WTC11 (cell line): Measurements from ENCODE around the gene TMC3.

ENCODE experiments used
- CTCF ChIP-seq: fragments of 200-600 bp; IDR thresholded peaks from 2 replicates; pipeline ENCODE4 v1.8.0; 2022; ENCODE audit warnings: antibody characterized with exemption
- E2F4 ChIP-seq: sonication (generic); formaldehyde crosslinking; IDR thresholded peaks from 2 replicates; pipeline ENCODE4 v1.8.1; 2022; ENCODE audit warnings: low read depth, mild to moderate bottlenecking, moderate library complexity, missing genetic modification reagents, borderline replicate concordance
- ELF4 ChIP-seq: sonication (generic); formaldehyde crosslinking; IDR thresholded peaks from 2 replicates; pipeline ENCODE4 v1.8.1; 2022; ENCODE audit warnings: low read depth, mild to moderate bottlenecking, moderate library complexity, missing genetic modification reagents
- ETV6 ChIP-seq: sonication (generic); formaldehyde crosslinking; IDR thresholded peaks from 2 replicates; pipeline ENCODE4 v1.8.1; 2022; ENCODE audit warnings: mild to moderate bottlenecking, missing genetic modification reagents
- GRHL2 ChIP-seq: fragments of 250-450 bp; sonication (Bioruptor Pico); IDR thresholded peaks from 2 replicates; pipeline ENCODE4 v1.8.0; 2022; ENCODE audit warnings: mild to moderate bottlenecking, moderate library complexity; ENCODE audit not compliant: insufficient replicate concordance, severe bottlenecking
- MXD4 ChIP-seq: fragments of 250-450 bp; sonication (Bioruptor Pico); IDR thresholded peaks from 2 replicates; pipeline ENCODE4 v1.8.0; 2021; ENCODE audit warnings: mild to moderate bottlenecking, moderate library complexity, borderline replicate concordance
- NFATC4 ChIP-seq: fragments of 250-450 bp; sonication (Bioruptor Pico); IDR thresholded peaks from 2 replicates; pipeline ENCODE4 v1.9.0; 2021; ENCODE audit warnings: mild to moderate bottlenecking
- RORB ChIP-seq: fragments of 250-450 bp; sonication (Bioruptor Pico); IDR thresholded peaks from 2 replicates; pipeline ENCODE4 v1.9.0; 2021; ENCODE audit warnings: mild to moderate bottlenecking
- SMAD4 ChIP-seq: sonication (generic); formaldehyde crosslinking; IDR thresholded peaks from 2 replicates; pipeline ENCODE4 v1.8.0; 2022; ENCODE audit warnings: mild to moderate bottlenecking, missing genetic modification reagents
- ZNF232 ChIP-seq: sonication (generic); formaldehyde crosslinking; IDR thresholded peaks from 2 replicates; pipeline ENCODE4 v1.8.0; 2022; ENCODE audit warnings: mild to moderate bottlenecking, missing genetic modification reagents
- ZNF425 ChIP-seq: fragments of 250-450 bp; sonication (Bioruptor Pico); conservative IDR thresholded peaks from 2 replicates; pipeline ENCODE4 v1.9.0; 2021; ENCODE audit warnings: mild to moderate bottlenecking
- TF ChIP-seq, protein P1 (sequence below): sonication (generic); formaldehyde crosslinking; IDR thresholded peaks from 2 replicates; pipeline ENCODE4 v1.8.1; 2023; ENCODE audit warnings: mild to moderate bottlenecking, missing genetic modification reagents
- TF ChIP-seq, protein P2 (sequence below): sonication (generic); formaldehyde crosslinking; IDR thresholded peaks from 2 replicates; pipeline ENCODE4 v1.8.0; 2022; ENCODE audit warnings: mild to moderate bottlenecking, missing genetic modification reagents
- TF ChIP-seq, protein P3 (sequence below): sonication (generic); formaldehyde crosslinking; IDR thresholded peaks from 2 replicates; pipeline ENCODE4 v1.8.1; 2023; ENCODE audit warnings: mild to moderate bottlenecking, missing genetic modification reagents, borderline replicate concordance

DNA sequence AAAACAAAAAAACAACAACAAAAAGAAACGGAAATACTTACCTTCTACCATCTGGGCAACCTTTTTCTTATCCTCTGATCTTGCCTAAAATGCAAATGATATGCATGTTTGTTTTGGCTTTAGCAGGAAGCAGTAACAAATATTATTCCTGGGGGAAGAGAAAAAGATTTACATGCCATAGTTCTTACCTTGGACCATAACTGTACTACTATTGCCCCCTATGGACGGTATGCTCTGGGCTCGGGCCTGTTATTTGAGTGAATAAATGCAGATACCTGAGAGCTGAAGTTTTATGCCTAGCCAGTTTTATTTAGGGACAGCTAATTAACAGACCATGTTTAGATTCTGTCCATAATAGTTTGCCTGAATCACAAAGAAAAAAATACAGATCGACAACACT lies 37.4 kb downstream of the TMC3 start:
- TF ChIP-seq E2F4 (CRISPR knock-in tag) (no peak), ETV6 (CRISPR knock-in tag) (no peak), ZNF425 (CRISPR knock-in tag) (no peak), CTCF (no peak), NFATC4 (no peak), ELF4 (CRISPR knock-in tag) (no peak), SMAD4 (CRISPR knock-in tag) (no peak), RORB (no peak), MXD4 (CRISPR knock-in tag) (no peak), ZNF232 (CRISPR knock-in tag) (no peak), GRHL2 (CRISPR knock-in tag) (no peak)
- TF ChIP-seq, protein P1, sequence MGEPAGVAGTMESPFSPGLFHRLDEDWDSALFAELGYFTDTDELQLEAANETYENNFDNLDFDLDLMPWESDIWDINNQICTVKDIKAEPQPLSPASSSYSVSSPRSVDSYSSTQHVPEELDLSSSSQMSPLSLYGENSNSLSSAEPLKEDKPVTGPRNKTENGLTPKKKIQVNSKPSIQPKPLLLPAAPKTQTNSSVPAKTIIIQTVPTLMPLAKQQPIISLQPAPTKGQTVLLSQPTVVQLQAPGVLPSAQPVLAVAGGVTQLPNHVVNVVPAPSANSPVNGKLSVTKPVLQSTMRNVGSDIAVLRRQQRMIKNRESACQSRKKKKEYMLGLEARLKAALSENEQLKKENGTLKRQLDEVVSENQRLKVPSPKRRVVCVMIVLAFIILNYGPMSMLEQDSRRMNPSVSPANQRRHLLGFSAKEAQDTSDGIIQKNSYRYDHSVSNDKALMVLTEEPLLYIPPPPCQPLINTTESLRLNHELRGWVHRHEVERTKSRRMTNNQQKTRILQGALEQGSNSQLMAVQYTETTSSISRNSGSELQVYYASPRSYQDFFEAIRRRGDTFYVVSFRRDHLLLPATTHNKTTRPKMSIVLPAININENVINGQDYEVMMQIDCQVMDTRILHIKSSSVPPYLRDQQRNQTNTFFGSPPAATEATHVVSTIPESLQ (CRISPR knock-in tag): no peak
- TF ChIP-seq, protein P2, sequence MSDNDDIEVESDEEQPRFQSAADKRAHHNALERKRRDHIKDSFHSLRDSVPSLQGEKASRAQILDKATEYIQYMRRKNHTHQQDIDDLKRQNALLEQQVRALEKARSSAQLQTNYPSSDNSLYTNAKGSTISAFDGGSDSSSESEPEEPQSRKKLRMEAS (CRISPR knock-in tag): no peak
- TF ChIP-seq, protein P3, sequence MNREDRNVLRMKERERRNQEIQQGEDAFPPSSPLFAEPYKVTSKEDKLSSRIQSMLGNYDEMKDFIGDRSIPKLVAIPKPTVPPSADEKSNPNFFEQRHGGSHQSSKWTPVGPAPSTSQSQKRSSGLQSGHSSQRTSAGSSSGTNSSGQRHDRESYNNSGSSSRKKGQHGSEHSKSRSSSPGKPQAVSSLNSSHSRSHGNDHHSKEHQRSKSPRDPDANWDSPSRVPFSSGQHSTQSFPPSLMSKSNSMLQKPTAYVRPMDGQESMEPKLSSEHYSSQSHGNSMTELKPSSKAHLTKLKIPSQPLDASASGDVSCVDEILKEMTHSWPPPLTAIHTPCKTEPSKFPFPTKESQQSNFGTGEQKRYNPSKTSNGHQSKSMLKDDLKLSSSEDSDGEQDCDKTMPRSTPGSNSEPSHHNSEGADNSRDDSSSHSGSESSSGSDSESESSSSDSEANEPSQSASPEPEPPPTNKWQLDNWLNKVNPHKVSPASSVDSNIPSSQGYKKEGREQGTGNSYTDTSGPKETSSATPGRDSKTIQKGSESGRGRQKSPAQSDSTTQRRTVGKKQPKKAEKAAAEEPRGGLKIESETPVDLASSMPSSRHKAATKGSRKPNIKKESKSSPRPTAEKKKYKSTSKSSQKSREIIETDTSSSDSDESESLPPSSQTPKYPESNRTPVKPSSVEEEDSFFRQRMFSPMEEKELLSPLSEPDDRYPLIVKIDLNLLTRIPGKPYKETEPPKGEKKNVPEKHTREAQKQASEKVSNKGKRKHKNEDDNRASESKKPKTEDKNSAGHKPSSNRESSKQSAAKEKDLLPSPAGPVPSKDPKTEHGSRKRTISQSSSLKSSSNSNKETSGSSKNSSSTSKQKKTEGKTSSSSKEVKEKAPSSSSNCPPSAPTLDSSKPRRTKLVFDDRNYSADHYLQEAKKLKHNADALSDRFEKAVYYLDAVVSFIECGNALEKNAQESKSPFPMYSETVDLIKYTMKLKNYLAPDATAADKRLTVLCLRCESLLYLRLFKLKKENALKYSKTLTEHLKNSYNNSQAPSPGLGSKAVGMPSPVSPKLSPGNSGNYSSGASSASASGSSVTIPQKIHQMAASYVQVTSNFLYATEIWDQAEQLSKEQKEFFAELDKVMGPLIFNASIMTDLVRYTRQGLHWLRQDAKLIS (CRISPR knock-in tag): no peak
